Measurements from ENCODE around the gene CLDN24. TPM values are rescaled to one million over a fixed set of nuclear protein-coding genes. Genes with fewer than 3 reads are reported as not detected.

Gene CLDN24
- total RNA-seq, 1 donor from 2014 or later = not detected

GRCh38 chr4:183284965-183285364, 37.3 kb downstream of the CLDN24 start:
- no peak for DNase-seq (ENCODE audit: low read depth in 2 of 2)

GRCh38 chr4:183284258-183284785, 37.9 kb downstream of the CLDN24 start:
- no peak for DNase-seq (ENCODE audit: low read depth in 2 of 2)

- no peak for DNase-seq (ENCODE audit: low read depth in 2 of 2)
These were observed 46.1 kb downstream of the CLDN24 start for GRCh38 chr4:183276106-183276505.

- DNase-seq (ENCODE audit: low read depth in 2 of 2) = no peak
These were observed 49.8 kb downstream of the CLDN24 start for GRCh38 chr4:183272384-183272783.

Other genes with a start within 250 kb of the CLDN24 start
- 20.3 and 26.0 TPM in 2 replicates for gene WWC2, start 223.2 kb downstream of the CLDN24 start, total RNA-seq
- not detected in 2 replicates for gene CLDN22, start 2.1 kb downstream of the CLDN24 start, total RNA-seq
- gene CDKN2AIP, start 122.2 kb upstream of the CLDN24 start, total RNA-seq = 13.1 and 14.7 TPM in 2 replicates
- gene ING2, start 182.6 kb upstream of the CLDN24 start, total RNA-seq = 2.6 and 4.0 TPM in 2 replicates